HUES64 (cell line): ENCODE results near the gene TMEM119.
A peak's percentile ranks its signal among the peaks of the same experiment; 100 is the strongest.
"Not testable (repeated sequence)": the region's sequence is repeated elsewhere in the genome, so short reads cannot be mapped to it uniquely, and the experiment has no call there.

ENCODE experiments used
- H3K27ac ChIP-seq: 2 replicates; pipeline ENCODE4 v1.7.0; 2013; ENCODE audit warnings: low read depth, low read length, inconsistent platforms
- H3K27me3 ChIP-seq: 2 replicates; pipeline ENCODE4 v1.6.1; 2013; ENCODE audit warnings: mild to moderate bottlenecking, low read length; ENCODE audit not compliant: insufficient read depth
- H3K36me3 ChIP-seq: 2 replicates; pipeline ENCODE4 v1.6.1; 2013; ENCODE audit warnings: mild to moderate bottlenecking, low read length; ENCODE audit not compliant: insufficient read depth
- H3K4me1 ChIP-seq: 2 replicates; pipeline ENCODE4 v1.6.1; 2013; ENCODE audit warnings: mild to moderate bottlenecking, low read length, moderate library complexity; ENCODE audit not compliant: insufficient read depth
- H3K4me3 ChIP-seq: 2 replicates; pipeline ENCODE4 v1.5.1; 2013; ENCODE audit warnings: mild to moderate bottlenecking, low read length, moderate library complexity
- H3K9ac ChIP-seq: 2 replicates; pipeline ENCODE4 v1.6.1; 2013; ENCODE audit warnings: mild to moderate bottlenecking, low read depth, low read length
- H3K9me3 ChIP-seq: 2 replicates; pipeline ENCODE4 v1.6.1; 2013; ENCODE audit warnings: low read depth, low read length; ENCODE audit not compliant: insufficient read depth
- WGBS: fragments of 150-250, 120-280 bp; methylation state at CpG from one replicate; pipeline ENCODE4 v1.1.7; 2013; ENCODE audit warnings: missing lambda C conversion rate; 5-methylcytosine and 5-hydroxymethylcytosine counted together

Gene TMEM119

GRCh38 chr12:108559748-108560147 is 38.1 kb downstream of the TMEM119 start:
- Histone ChIP-seq H3K4me1 (peaks cover 4% of the 10 kb centered on the region; the same call in 1 of the 2 replicates), H3K9ac (peak overlapping the region; percentile 96), H3K9me3 (no peaks in the 10 kb centered on the region), H3K27me3 (no peaks in the 10 kb centered on the region), H3K27ac (no peak overlapping the region), H3K4me3 (peak overlapping the region; percentile 89), H3K36me3 (peaks cover 41% of the 10 kb centered on the region)
- 63% methylated on average over 3 of the region's 3 CpGs for WGBS

- Histone ChIP-seq H3K4me1 (peaks cover 4% of the 10 kb centered on the region; the same call in 1 of the 2 replicates), H3K27ac (no peak overlapping the region), H3K27me3 (no peaks in the 10 kb centered on the region), H3K4me3 (peak overlapping the region; percentile 89), H3K9ac (no peak overlapping the region), H3K36me3 (peaks cover 35% of the 10 kb centered on the region), H3K9me3 (no peaks in the 10 kb centered on the region)
- 92% methylated on average over 13 of the region's 14 CpGs for WGBS
Observed at GRCh38 chr12:108559007-108559655, 38.8 kb downstream of the TMEM119 start.

- 94% methylated on average over 7 of the region's 9 CpGs for WGBS
- not testable (repeated sequence) for H3K4me1 ChIP-seq
Observed at GRCh38 chr12:108555383-108555782, 42.5 kb downstream of the TMEM119 start.

DNA sequence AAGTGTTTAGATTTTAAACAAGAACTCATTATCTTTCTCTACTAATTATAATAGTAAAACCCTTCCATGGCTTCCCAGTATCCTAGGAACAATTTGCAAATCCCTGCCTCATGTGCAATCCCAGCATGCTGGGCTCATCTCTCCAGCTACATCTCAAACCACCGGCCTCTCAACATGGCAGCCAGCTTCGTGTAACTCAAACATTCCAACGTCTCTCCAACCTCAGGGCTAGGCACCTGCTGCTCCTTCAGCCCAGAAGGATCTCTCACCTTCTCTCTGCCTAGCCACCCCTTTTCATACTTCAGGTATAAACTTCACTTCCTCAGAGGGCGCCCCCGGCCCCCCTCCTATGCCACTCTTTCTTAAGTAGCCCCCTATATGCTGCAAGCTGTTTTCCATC is 44.1 kb downstream of the TMEM119 start:
- H3K9me3 ChIP-seq: no peaks in the 10 kb centered on the region
- H3K4me1 ChIP-seq: no peaks in the 10 kb centered on the region
- H3K36me3 ChIP-seq: peaks cover 37% of the 10 kb centered on the region
- WGBS: 86% methylated on average over 5 of the region's 5 CpGs
- H3K27ac ChIP-seq: no peak overlapping the region
- no peak overlapping the region for H3K9ac ChIP-seq
- H3K4me3 ChIP-seq: no peak overlapping the region
- no peaks in the 10 kb centered on the region for H3K27me3 ChIP-seq

More at GRCh38 chr12:108555383-108555782, 42.5 kb downstream of the TMEM119 start:
- not testable (repeated sequence) for H3K27me3 ChIP-seq, H3K9ac ChIP-seq, H3K27ac ChIP-seq, H3K9me3 ChIP-seq, H3K4me3 ChIP-seq
- peaks cover 30% of the 10 kb centered on the region for H3K36me3 ChIP-seq

DNA sequence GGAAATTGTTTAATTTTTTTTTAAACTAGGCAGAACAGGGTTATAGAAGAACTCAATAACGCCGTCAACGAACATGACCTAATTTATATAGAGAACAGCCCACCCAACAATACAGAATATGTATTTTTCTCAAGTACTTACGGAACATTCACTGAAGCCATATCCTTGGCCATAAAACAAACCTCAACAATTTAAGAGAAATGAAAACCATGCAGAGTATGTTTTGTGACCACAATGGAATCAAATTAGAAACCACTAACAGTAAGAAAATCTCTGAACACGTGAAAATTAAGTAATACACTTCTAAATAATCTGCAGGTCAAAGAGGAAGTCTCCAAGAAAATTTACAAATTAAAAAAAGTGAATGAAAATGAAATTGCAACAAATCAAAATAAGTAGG is 46.3 kb downstream of the TMEM119 start:
- Histone ChIP-seq H3K9ac (no peak overlapping the region), H3K4me3 (no peak overlapping the region), H3K36me3 (peaks cover 42% of the 10 kb centered on the region)

GRCh38 chr12:108548954-108549521 is 48.8 kb downstream of the TMEM119 start:
- Histone ChIP-seq H3K9ac (no peak overlapping the region), H3K4me3 (no peak overlapping the region), H3K9me3 (no peaks in the 10 kb centered on the region), H3K27ac (no peak overlapping the region), H3K27me3 (no peaks in the 10 kb centered on the region), H3K36me3 (peaks cover 54% of the 10 kb centered on the region), H3K4me1 (no peaks in the 10 kb centered on the region)
- WGBS: 89% methylated on average over 7 of the region's 7 CpGs

More for the DNA sequence above, 46.3 kb downstream of the TMEM119 start:
- Histone ChIP-seq H3K4me1 (no peaks in the 10 kb centered on the region), H3K9me3 (no peaks in the 10 kb centered on the region), H3K27me3 (no peaks in the 10 kb centered on the region), H3K27ac (no peak overlapping the region)
- 97% methylated on average over 5 of the region's 5 CpGs for WGBS

GRCh38 chr12:108547686-108548085 is 50.2 kb downstream of the TMEM119 start:
- Histone ChIP-seq H3K4me1 (no peaks in the 10 kb centered on the region), H3K27me3 (no peaks in the 10 kb centered on the region), H3K4me3 (no peak overlapping the region), H3K9me3 (no peaks in the 10 kb centered on the region), H3K36me3 (peaks cover 68% of the 10 kb centered on the region), H3K27ac (no peak overlapping the region), H3K9ac (no peak overlapping the region)
- 94% methylated on average over 9 of the region's 9 CpGs for WGBS

DNA sequence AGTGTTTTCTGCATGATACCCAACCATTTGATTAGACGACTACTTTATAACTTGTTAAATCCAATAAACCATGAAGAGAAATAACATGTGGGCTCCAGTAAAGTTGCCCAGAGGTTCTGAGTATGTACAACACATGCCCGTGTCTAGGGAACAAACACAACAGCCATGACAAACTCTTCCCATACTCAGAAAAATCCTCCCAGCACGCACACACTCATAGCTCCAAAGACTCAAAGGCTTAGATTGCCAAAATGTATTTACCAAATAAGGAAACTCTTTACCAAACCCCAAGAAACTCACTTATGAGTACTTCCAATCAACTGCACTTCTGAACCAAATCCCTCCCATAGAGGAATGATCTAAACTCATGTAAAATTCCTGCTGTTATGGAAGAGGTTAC is 54.2 kb downstream of the TMEM119 start:
- H3K4me1 ChIP-seq: no peaks in the 10 kb centered on the region
- H3K9me3 ChIP-seq: no peaks in the 10 kb centered on the region
- H3K27me3 ChIP-seq: no peaks in the 10 kb centered on the region
- WGBS: 96% methylated on average over 3 of the region's 3 CpGs
- H3K4me3 ChIP-seq: no peak overlapping the region
- peaks cover 87% of the 10 kb centered on the region for H3K36me3 ChIP-seq
- no peak overlapping the region for H3K27ac ChIP-seq
- no peak overlapping the region for H3K9ac ChIP-seq

DNA sequence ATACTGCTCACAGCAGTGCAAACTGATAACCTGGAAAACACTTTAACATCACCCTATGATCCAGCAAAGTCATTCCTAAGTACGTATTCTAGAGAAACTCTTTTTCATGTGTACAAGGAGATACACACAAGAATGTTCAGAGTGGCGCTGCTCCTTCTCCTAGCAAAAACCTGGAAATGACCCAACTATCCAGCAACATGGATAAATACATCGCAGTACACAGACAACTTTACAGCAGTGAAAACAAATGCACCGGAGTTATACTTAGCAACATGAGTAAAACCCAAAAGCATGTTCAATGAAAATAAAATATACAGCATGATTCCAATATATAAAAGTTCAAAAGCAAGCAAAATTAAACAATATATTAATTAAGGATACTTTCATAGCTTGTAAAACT is 55.6 kb downstream of the TMEM119 start:
- Histone ChIP-seq H3K9ac (no peak overlapping the region), H3K4me1 (no peaks in the 10 kb centered on the region), H3K27me3 (no peaks in the 10 kb centered on the region), H3K27ac (no peak overlapping the region), H3K9me3 (no peaks in the 10 kb centered on the region), H3K36me3 (peaks cover 87% of the 10 kb centered on the region), H3K4me3 (no peak overlapping the region)
- WGBS: 95% methylated on average over 4 of the region's 4 CpGs
